NCI-H2196 (cell line): ENCODE data around the gene TMEM108.
A peak's percentile ranks its signal among the peaks of the same experiment; 100 is the strongest.

Source experiments
- DNase-seq: peaks from one replicate; lab custom pipeline; 2025; ENCODE audit not compliant: unreplicated experiment; lab: John Stamatoyannopoulos, UW

The TMEM108 gene

GRCh38 chr3:133408961-133409360 lies 370.8 kb downstream of the TMEM108 start:
- DNase-seq, result no peak

GRCh38 chr3:133410191-133410892 lies 372.2 kb downstream of the TMEM108 start:
- no peak for DNase-seq

GRCh38 chr3:133412183-133413132 lies 374.3 kb downstream of the TMEM108 start:
- no peak for DNase-seq

GRCh38 chr3:133413161-133414020 lies 375.2 kb downstream of the TMEM108 start:
- peak; percentile 16 for DNase-seq

GRCh38 chr3:133414021-133414392 lies 375.8 kb downstream of the TMEM108 start:
- DNase-seq, result no peak

- DNase-seq, result no peak
Measured at GRCh38 chr3:133418361-133418760, 380.2 kb downstream of the TMEM108 start.

GRCh38 chr3:133419151-133419909 lies 381.1 kb downstream of the TMEM108 start:
- no peak for DNase-seq

GRCh38 chr3:133424937-133425869 lies 387.0 kb downstream of the TMEM108 start:
- no peak for DNase-seq

GRCh38 chr3:133425898-133426297 lies 387.7 kb downstream of the TMEM108 start:
- DNase-seq, result no peak

- no peak for DNase-seq
Measured at GRCh38 chr3:133426721-133427120, 388.5 kb downstream of the TMEM108 start.

- DNase-seq, result no peak
Measured at GRCh38 chr3:133428552-133428951, 390.4 kb downstream of the TMEM108 start.

- no peak for DNase-seq
Measured at GRCh38 chr3:133429063-133429462, 390.9 kb downstream of the TMEM108 start.

- DNase-seq, result no peak
Measured at GRCh38 chr3:133439563-133439962, 401.4 kb downstream of the TMEM108 start.

GRCh38 chr3:133440652-133441051 lies 402.5 kb downstream of the TMEM108 start:
- no peak for DNase-seq

GRCh38 chr3:133441867-133442270 lies 403.7 kb downstream of the TMEM108 start:
- DNase-seq, result no peak

- DNase-seq, result no peak
Measured at GRCh38 chr3:133442518-133442917, 404.3 kb downstream of the TMEM108 start.

GRCh38 chr3:133443649-133444422 lies 405.6 kb downstream of the TMEM108 start:
- peak; percentile 26 for DNase-seq

- no peak for DNase-seq
Measured at GRCh38 chr3:133444423-133444774, 406.2 kb downstream of the TMEM108 start.

- no peak for DNase-seq
Measured at GRCh38 chr3:133445108-133445507, 406.9 kb downstream of the TMEM108 start.
